Heart right ventricle (tissue), 16 donors: ENCODE data around the gene GPSM3. TPM values are rescaled to one million over a fixed set of nuclear protein-coding genes. Genes with fewer than 3 reads are reported as not detected.

Source experiments
- ATAC-seq, 8 donors: fragments of 200-7000 bp; cut with Tn5 transposase; one replicate each; pipeline ENCODE4 v1.9.1; 2020; ENCODE audit warnings: mild to moderate bottlenecking in 8 of 8, moderate library complexity in 8 of 8, moderate number of reproducible peaks in 1 of 8
- DNase-seq, 2 donors: peaks; one replicate each; pipeline ENCODE4 v3.0.0-alpha.2; 2020
- H3K27ac ChIP-seq, 10 donors: fragments of 200-600 bp; sonication (generic) in 2 of 10; one replicate each; pipeline versions ENCODE4 v1.5.0 to v1.8.0; 2020 to 2022; ENCODE audit warnings: mild to moderate bottlenecking in 3 of 10
- H3K27me3 ChIP-seq, 7 donors: fragments of 200-600 bp; one replicate each; pipeline ENCODE4 v1.8.0; 2021 to 2022; ENCODE audit warnings: mild to moderate bottlenecking in 2 of 7
- H3K36me3 ChIP-seq, 9 donors: fragments of 200-600 bp; sonication (generic) in 1 of 9; one replicate each; pipeline versions ENCODE4 v1.5.0 to v1.8.0; 2020 to 2022; ENCODE audit warnings: mild to moderate bottlenecking in 2 of 9
- H3K4me1 ChIP-seq, 9 donors: fragments of 200-600 bp; sonication (generic) in 1 of 9; one replicate each; pipeline versions ENCODE4 v1.5.0 to v1.8.0; 2020 to 2022; ENCODE audit warnings: mild to moderate bottlenecking in 4 of 9
- H3K4me3 ChIP-seq, 10 donors: fragments of 200-600 bp; sonication (generic) in 2 of 10; one replicate each; pipeline versions ENCODE4 v1.5.0 to v1.8.0; 2020 to 2022; ENCODE audit warnings: mild to moderate bottlenecking in 7 of 10, moderate library complexity in 2 of 10
- H3K9me3 ChIP-seq, 11 donors: fragments of 200-600 bp in 10 of 11; sonication (generic) in 2 of 11; one replicate each; pipeline versions ENCODE4 v1.5.0 to v1.8.0; 2013 to 2022; ENCODE audit warnings: mild to moderate bottlenecking in 2 of 11, control low read depth in 1 of 11, moderate library complexity in 1 of 11
- WGBS, 2 donors: extraction: QIAGEN DNeasy Blood & Tissue Kit; methylation state at CpG; one replicate each; pipeline ENCODE4 v1.1.7; 2013; ENCODE audit warnings: inconsistent platforms in 1 of 2; 5-methylcytosine and 5-hydroxymethylcytosine counted together
- intact Hi-C, 10 donors: fragments of 100-400 bp; cut with DNase I; formaldehyde crosslinking; loops; one replicate each; pipeline versions ENCODE4 v1.11.1 to v1.14.2; 2022
- polyA plus RNA-seq, 2 donors: library from polyadenylated mRNA; stranded (reverse); fragments of 200-250 nt; gene quantifications; one replicate each; pipeline ENCODE4 v1.2.3, GENCODE V29; 2013
- total RNA-seq, 10 donors: library from RNA; stranded (reverse); fragmentation: NEBNext Ultra II Directional in 3 of 10; extraction: Animal tissue kit (Norgen Biotek cat#: 25700) in 3 of 10; gene quantifications; one replicate each; pipeline versions ENCODE4 v1.2.1 to v1.2.4, GENCODE V29; 2021 to 2023
- TF ChIP-seq, protein P1 (sequence below), 9 donors: fragments of 200-600 bp; sonication (generic) in 2 of 9; IDR thresholded peaks; one replicate each; pipeline versions ENCODE4 v1.5.0 to v1.8.0; 2021 to 2022; ENCODE audit warnings: antibody characterized with exemption in 9 of 9, mild to moderate bottlenecking in 5 of 9, moderate library complexity in 1 of 9
- donor health status: Arrhythmogenic right ventricular cardiomyopathy.
- donor health status: ischemic (EF 13 %, LVEDD 7.1; RV severe dilation, severe dysfunction).
- donor health status: healthy with polysubstance abuse.
- donor health status: DM: no; HTN: yes; CAD: no.
- donor health status: DM: no; HTN: no; CAD: no.
- donor health status: ischemic (EF 25% LVEDD 6.9; RV normal size, moderate dysfunction).
- donor health status: ischemic (EF 25% LVEDD 5.7; RV mildly dilated, moderate dysfunction).
- donor health status: healthy.
- donor health status: DM: yes; HTN: yes; CAD: no.
- donor health status: Ischemic cardiomyopathy.
- donor health status: ischemic (EF 35%, LVEDD 5.7; RV mildly dilated, moderate dysfunction).
- donor health status: nonischemic (EF 11% LVEDD 7.7; RV severe dilation, severe dysfunction).
- donor health status: DM: yes; HTN: yes; CAD: no.
- donor health status: PGD.
- donor health status: ischemic (EF 29% LVEDD 5.4; RV normal size, mild dysfunction).
- donor health status: nonischemic (EF 23%, LVEDD 6.1; RV moderate dilation, normal function).

GPSM3 gene
- total and polyA plus RNA-seq, 12 donors, result 2.4 to 28.0 (median 4.6) TPM

DNA sequence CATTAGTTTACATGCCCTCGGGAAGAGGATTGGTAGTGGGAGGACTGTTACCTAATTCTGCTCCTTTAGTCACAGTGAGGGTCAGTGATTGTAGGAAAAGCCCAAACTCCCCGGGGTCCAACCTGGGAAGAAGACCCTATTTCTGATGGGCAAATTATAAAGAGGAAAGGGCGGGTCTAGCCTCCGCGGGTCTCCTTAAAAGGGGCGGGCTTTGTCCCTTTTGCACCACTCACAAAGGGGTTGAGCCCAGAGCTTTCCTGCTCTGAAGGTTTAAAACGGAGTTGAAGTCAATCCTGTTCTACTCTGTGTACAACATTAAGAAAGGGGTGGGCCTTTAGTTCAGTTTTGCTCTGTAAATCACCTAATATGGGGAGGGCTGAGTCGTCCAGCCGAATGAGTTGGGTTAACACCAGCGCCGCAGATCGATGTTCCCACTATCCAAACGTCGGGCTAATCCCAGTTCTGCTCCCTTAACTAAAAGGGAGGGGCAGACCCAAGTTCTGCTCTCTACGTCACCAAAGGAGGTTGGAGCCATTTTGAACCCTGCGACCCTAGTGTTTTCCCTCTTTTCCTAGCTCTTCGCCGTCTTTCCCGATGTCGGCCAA, 15.2 kb downstream of the GPSM3 start:
- Histone ChIP-seq H3K4me1 (peaks cover 8 to 80% (median 49%) of the 10 kb centered on the region in 9 donors), H3K36me3 (peaks cover 0 to 28% (median 6%) of the 10 kb centered on the region in 9 donors), H3K4me3 (peak overlapping the region; percentile 23 to 93 (median 86)), H3K27ac (peak overlapping the region; percentile 93 to 98 (median 94)), H3K9me3 (no peaks in the 10 kb centered on the region), H3K27me3 (no peaks in the 10 kb centered on the region)
- TF ChIP-seq, protein P1, sequence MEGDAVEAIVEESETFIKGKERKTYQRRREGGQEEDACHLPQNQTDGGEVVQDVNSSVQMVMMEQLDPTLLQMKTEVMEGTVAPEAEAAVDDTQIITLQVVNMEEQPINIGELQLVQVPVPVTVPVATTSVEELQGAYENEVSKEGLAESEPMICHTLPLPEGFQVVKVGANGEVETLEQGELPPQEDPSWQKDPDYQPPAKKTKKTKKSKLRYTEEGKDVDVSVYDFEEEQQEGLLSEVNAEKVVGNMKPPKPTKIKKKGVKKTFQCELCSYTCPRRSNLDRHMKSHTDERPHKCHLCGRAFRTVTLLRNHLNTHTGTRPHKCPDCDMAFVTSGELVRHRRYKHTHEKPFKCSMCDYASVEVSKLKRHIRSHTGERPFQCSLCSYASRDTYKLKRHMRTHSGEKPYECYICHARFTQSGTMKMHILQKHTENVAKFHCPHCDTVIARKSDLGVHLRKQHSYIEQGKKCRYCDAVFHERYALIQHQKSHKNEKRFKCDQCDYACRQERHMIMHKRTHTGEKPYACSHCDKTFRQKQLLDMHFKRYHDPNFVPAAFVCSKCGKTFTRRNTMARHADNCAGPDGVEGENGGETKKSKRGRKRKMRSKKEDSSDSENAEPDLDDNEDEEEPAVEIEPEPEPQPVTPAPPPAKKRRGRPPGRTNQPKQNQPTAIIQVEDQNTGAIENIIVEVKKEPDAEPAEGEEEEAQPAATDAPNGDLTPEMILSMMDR (IDR thresholded peaks at IDR 0.05), result no peak
- 0 to 1% methylated on average over 20 of the region's 20 CpGs for WGBS, 2 donors
- intact Hi-C loops, result loop anchor here in 5 of 10 donors (2.0 to 10.0 kb wide), 4 partner anchors 22 to 1028 kb away; partner anchors contain the start of genes ATF6B (in 4 of the 5), HSD17B8 (in 1 of the 5), PPT2 (in 1 of the 5) and RING1 (in 1 of the 5)
- ATAC-seq (peak; percentile 1 to 34 (median 15)), DNase-seq (peak in 1 of 2 donors; percentile 58)

DNA sequence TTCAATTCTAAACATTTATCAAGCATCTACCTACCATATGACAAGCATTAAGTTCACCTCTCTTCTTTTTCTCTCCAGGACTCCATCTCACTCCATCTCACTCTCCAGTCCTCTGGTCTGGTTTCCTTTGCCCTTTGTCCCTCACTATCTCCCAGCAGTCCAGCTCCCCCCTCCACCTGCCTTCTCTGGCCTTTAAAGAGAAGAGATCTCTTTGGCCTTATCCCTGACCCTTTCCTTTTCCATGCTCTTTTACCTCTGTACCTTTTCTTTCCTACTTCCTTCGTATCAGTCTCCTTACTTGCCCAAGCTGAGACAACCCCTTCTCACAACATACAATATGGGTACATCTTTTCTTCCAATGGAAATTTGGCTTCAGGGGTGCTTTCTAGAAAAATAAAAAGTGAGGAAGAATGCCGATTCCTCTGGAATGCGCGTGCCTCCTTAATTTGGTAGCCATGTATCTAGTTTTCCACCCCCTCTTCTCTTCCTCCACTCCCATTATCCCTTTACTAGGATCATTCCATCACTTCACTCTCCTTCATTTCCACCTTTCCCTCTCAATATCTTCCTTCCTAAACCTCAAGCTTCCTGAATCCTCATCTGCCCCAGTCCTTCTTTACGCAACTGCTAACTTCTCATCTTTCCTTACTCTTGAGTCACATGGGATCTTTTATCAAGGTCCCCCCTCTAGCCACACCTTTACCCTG, 15.8 kb downstream of the GPSM3 start:
- no peak for ATAC-seq
- H3K4me1 ChIP-seq, result peaks cover 8 to 74% (median 46%) of the 10 kb centered on the region in 9 donors
- H3K27me3 ChIP-seq, result no peaks in the 10 kb centered on the region
- no peak for DNase-seq
- no peaks in the 10 kb centered on the region for H3K9me3 ChIP-seq
- H3K36me3 ChIP-seq, result peaks cover 0 to 21% (median 5%) of the 10 kb centered on the region in 9 donors
- TF ChIP-seq, protein P1 (IDR thresholded peaks at IDR 0.05), result no peak
- intact Hi-C loops, result loop anchor here in 6 of 10 donors (1.0 to 10.0 kb wide), 5 partner anchors 22 to 1028 kb away; partner anchors contain the start of genes ATF6B (in 4 of the 6), PPT2 (in 2 of the 6), HSD17B8 (in 1 of the 6) and RING1 (in 1 of the 6)
- peak overlapping the region; percentile 23 to 93 (median 86) for H3K4me3 ChIP-seq
- H3K27ac ChIP-seq, result peak overlapping the region; percentile 93 to 98 (median 94)
- WGBS, 2 donors, result 17 to 31% methylated on average over 5 of the region's 5 CpGs

DNA sequence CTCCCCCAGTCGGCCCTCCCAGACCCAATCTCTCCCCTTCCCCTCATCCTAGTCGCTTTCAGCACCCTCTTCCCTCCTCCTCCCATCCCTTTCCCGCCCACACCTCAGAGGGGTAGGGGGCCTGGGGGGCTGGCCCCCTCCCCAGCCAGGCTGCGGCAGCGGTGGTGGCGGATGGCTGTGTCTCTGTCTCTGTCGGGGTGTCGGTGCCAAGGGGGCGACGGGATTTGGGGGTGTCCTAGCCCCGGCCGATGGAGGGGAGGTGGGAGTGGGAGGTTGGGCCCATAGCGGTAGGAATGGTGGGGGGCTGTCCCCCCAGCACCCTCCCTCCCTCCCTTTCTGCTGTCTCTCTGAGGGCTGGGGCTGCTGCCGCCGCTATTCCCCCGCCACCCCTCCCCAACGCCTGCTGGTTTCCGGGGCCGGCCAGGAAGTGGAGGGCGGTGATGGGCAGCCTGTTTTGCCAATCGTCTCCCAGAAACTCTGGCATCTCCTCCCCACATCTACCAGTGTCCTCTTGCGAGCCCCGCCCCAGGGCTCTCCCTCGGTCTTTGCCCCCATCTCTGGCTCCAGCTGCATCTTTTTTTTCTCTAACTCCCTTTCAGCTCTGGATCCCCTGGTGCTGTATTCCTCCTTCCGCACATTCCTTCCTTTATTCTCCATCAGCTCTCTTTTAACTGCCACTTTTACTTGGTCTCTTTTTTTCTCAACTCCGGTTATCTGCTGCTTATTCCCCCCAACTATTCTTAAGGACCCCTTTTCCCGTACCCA, 16.6 kb downstream of the GPSM3 start, which contains the start of gene AGPAT1:
AGPAT1 (minus strand) TSS at position 374 of the 765 bp plus-strand sequence. CDS start 4,588 bp downstream, outside the sequence.
- intact Hi-C loops, result loop anchor here in 6 of 10 donors (1.0 to 10.0 kb wide), 5 partner anchors 21 to 1029 kb away; partner anchors contain the start of genes ATF6B (in 4 of the 6), PPT2 (in 2 of the 6), HSD17B8 (in 1 of the 6) and RING1 (in 1 of the 6)
- peaks cover 8 to 66% (median 43%) of the 10 kb centered on the region in 9 donors for H3K4me1 ChIP-seq
- 1% methylated on average over 20 to 27 of the region's 27 CpGs for whole genome bisulfite sequencing, 2 donors
- TF ChIP-seq, protein P1 (IDR thresholded peaks at IDR 0.05), result no peak
- DNase-seq, result peak; percentile 98 to 99
- peaks cover 0 to 18% (median 5%) of the 10 kb centered on the region in 9 donors for H3K36me3 ChIP-seq
- H3K9me3 ChIP-seq, result no peaks in the 10 kb centered on the region
- no peaks in the 10 kb centered on the region for H3K27me3 ChIP-seq
- ATAC-seq, result peak; percentile 71 to 80 (median 76)
- peak within 1 kb of the TSS; percentile 63 to 93 (median 86) for H3K4me3 ChIP-seq
- H3K27ac ChIP-seq, result peak within 1 kb of the TSS; percentile 93 to 98 (median 94)
